K562 (cell line): Measurements from ENCODE around the gene KIF1A. TPM values are rescaled to one million over a fixed set of nuclear protein-coding genes. Genes with fewer than 3 reads are reported as not detected.

Experiments used
- ATAC-seq: fragments of 200-7000 bp; cut with Tn5 transposase; 3 replicates; pipeline ENCODE4 v1.9.1; 2020; ENCODE audit warnings: moderate library complexity
- BruUV-seq: library from RNA; stranded (reverse); fragments of 400-500 nt; replicated peaks from 2 replicates; lab custom pipeline; 2021; lab: Mats Ljungman, UMichigan
- CTCF ChIA-PET: fragments of 300-600 bp; formaldehyde crosslinking; extraction: SDS; loops from one replicate; lab custom pipeline; 2021; ENCODE audit warnings: low intra/inter-chr PET ratio; lab: Yijun Ruan, JAX
- POLR2A ChIA-PET: fragments of 300-600, 350-650 bp; sonication (Branson Sonifier 250); formaldehyde crosslinking; extraction: SDS; loops from one replicate; lab custom pipeline; 2021; ENCODE audit warnings: antibody characterized with exemption, inconsistent platforms; lab: Yijun Ruan, JAX
- DNase-seq, 4 experiments: peaks; one replicate each; pipeline versions ENCODE4 v3.0.0 to v3.0.0-alpha.2; 2011 to 2018; ENCODE audit warnings: low spot score in 3 of 4, mixed read lengths in 3 of 4; ENCODE audit errors: extremely low read depth in 1 of 4
- FAIRE-seq: peaks from 2 replicates; lab custom pipeline; 2011; peaks lifted over from hg19 to GRCh38; lab: Jason Lieb, UNC
- H2AFZ ChIP-seq: 2 replicates; pipeline ENCODE4 v1.6.0; 2011; ENCODE audit warnings: low read depth, low read length, control low read depth, inconsistent platforms
- H3K27ac ChIP-seq: fragments of 200-600 bp; 3 replicates; pipeline ENCODE4 v1.8.0; 2011; ENCODE audit warnings: low read depth, mild to moderate bottlenecking, control low read depth, inconsistent platforms, low read length, moderate library complexity, mixed read lengths; ENCODE audit errors: extremely low read depth
- H3K27me3 ChIP-seq, 2 experiments: fragments of 300-600 bp in 1 of 2; 2 replicates in 1 of 2; 3 replicates in 1 of 2; pipeline versions ENCODE4 v1.6.0 to v1.8.0; 2011; ENCODE audit warnings: inconsistent platforms in 2 of 2, low read length in 2 of 2, mild to moderate bottlenecking in 1 of 2, mixed read lengths in 1 of 2, moderate library complexity in 1 of 2; ENCODE audit not compliant: control insufficient read depth in 2 of 2, insufficient read depth in 2 of 2
- H3K36me3 ChIP-seq: fragments of 300-600 bp; 3 replicates; pipeline ENCODE4 v1.8.0; 2011; ENCODE audit warnings: mild to moderate bottlenecking, low read length, inconsistent platforms; ENCODE audit not compliant: control insufficient read depth, insufficient read depth
- H3K4me1 ChIP-seq, 2 experiments: fragments of 200-600 bp in 1 of 2; replicated peaks in 1 of 2; 2 replicates in 1 of 2; 3 replicates in 1 of 2; pipeline versions ENCODE4 v1.5.1 to v1.8.0; 2011; ENCODE audit warnings: inconsistent platforms in 2 of 2, low read length in 2 of 2, mild to moderate bottlenecking in 1 of 2, mixed read lengths in 1 of 2, moderate library complexity in 1 of 2; ENCODE audit not compliant: control insufficient read depth in 2 of 2, insufficient read depth in 2 of 2
- H3K4me2 ChIP-seq: 2 replicates; pipeline ENCODE4 v1.6.1; 2011; ENCODE audit warnings: low read length, control low read depth, inconsistent platforms, mixed read lengths; ENCODE audit not compliant: insufficient read depth
- H3K4me3 ChIP-seq: fragments of 200-600 bp; sonication (generic), shearing (Covaris generic); 2 replicates; pipeline ENCODE4 v1.5.1; 2016; ENCODE audit warnings: control low read depth, inconsistent platforms
- H3K79me2 ChIP-seq: fragments of 200-600 bp; 3 replicates; pipeline ENCODE4 v1.8.0; 2011; ENCODE audit warnings: low read length, inconsistent platforms; ENCODE audit not compliant: control insufficient read depth, insufficient read depth
- H3K9ac ChIP-seq, 2 experiments: 2 replicates each; pipeline versions ENCODE4 v1.6.0 to v1.6.1; 2011; ENCODE audit warnings: low read depth in 2 of 2, low read length in 2 of 2, control low read depth in 1 of 2, inconsistent platforms in 1 of 2, mild to moderate bottlenecking in 1 of 2, mixed read lengths in 1 of 2; ENCODE audit not compliant: insufficient read depth in 1 of 2
- H3K9me1 ChIP-seq: one replicate; pipeline ENCODE4 v1.6.0; 2011; ENCODE audit warnings: inconsistent platforms, mild to moderate bottlenecking, low read length, moderate library complexity; ENCODE audit not compliant: control insufficient read depth, insufficient read depth
- H3K9me3 ChIP-seq: replicated peaks from 2 replicates; pipeline ENCODE4 v1.5.1; 2011; ENCODE audit warnings: low read depth, low read length, inconsistent platforms; ENCODE audit not compliant: control insufficient read depth, insufficient read depth
- H4K20me1 ChIP-seq: replicated peaks from 2 replicates; pipeline ENCODE4 v1.6.1; 2011; ENCODE audit warnings: low read length, inconsistent platforms, mixed read lengths; ENCODE audit not compliant: control insufficient read depth, insufficient read depth
- ATF1 ChIP-seq, 2 experiments: fragments of 450-650 bp in 1 of 2; IDR thresholded peaks; 2 replicates each; pipeline ENCODE4 v1.6.1; 2016; ENCODE audit warnings: missing compliant biosample characterization in 1 of 2, missing genetic modification characterization in 1 of 2
- CHD2 ChIP-seq: IDR thresholded peaks from 2 replicates; pipeline ENCODE4 v1.6.1; 2011; ENCODE audit warnings: low read depth, low read length
- CREB1 ChIP-seq, 2 experiments: sonication (generic) in 1 of 2; formaldehyde crosslinking in 1 of 2; IDR thresholded peaks; 2 replicates each; pipeline versions ENCODE4 v1.6.1 to v1.8.0; 2012 to 2022; ENCODE audit warnings: inconsistent platforms in 1 of 2, mild to moderate bottlenecking in 1 of 2, missing genetic modification reagents in 1 of 2, moderate library complexity in 1 of 2
- CREM ChIP-seq: IDR thresholded peaks from 2 replicates; pipeline ENCODE4 v1.6.1; 2014; ENCODE audit warnings: antibody characterized with exemption, low read depth
- ELK1 ChIP-seq: sonication (generic); formaldehyde crosslinking; IDR thresholded peaks from 2 replicates; pipeline ENCODE4 v1.8.1; 2022; ENCODE audit warnings: missing genetic modification reagents
- ETV6 ChIP-seq, 3 experiments: fragments of 150-350 bp in 1 of 3; sonication (generic) in 1 of 3; formaldehyde crosslinking in 1 of 3; IDR thresholded peaks; 2 replicates each; pipeline versions ENCODE4 v1.6.1 to v1.8.0; 2014 to 2022; ENCODE audit warnings: borderline replicate concordance in 2 of 3, low read depth in 2 of 3, antibody characterized with exemption in 1 of 3, low read length in 1 of 3, mild to moderate bottlenecking in 1 of 3, missing genetic modification reagents in 1 of 3
- KDM1A ChIP-seq, 2 experiments: fragments of 450-650 bp; IDR thresholded peaks; 2 replicates each; pipeline ENCODE4 v1.6.1; 2016; ENCODE audit warnings: mild to moderate bottlenecking in 2 of 2
- MBD2 ChIP-seq: sonication (generic); IDR thresholded peaks from 2 replicates; pipeline ENCODE4 v1.6.1; 2016; ENCODE audit warnings: low read depth, borderline replicate concordance
- SMAD4 ChIP-seq: fragments of 250-450 bp; sonication (Bioruptor Pico); conservative IDR thresholded peaks from 2 replicates; pipeline ENCODE4 v1.8.0; 2021; ENCODE audit warnings: inconsistent platforms, mild to moderate bottlenecking, moderate library complexity
- SMC3 ChIP-seq: conservative IDR thresholded peaks from 2 replicates; pipeline ENCODE4 v1.6.1; 2011; ENCODE audit warnings: low read depth, low read length, improper control_type of control experiment; ENCODE audit not compliant: insufficient read depth
- THRAP3 ChIP-seq: fragments of 450-650 bp; IDR thresholded peaks from 2 replicates; pipeline ENCODE4 v1.6.1; 2016; ENCODE audit warnings: mild to moderate bottlenecking, inconsistent platforms, borderline replicate concordance
- TOE1 ChIP-seq, 2 experiments: fragments of 450-650 bp in 1 of 2; sonication (generic) in 1 of 2; formaldehyde crosslinking in 1 of 2; IDR thresholded peaks; 2 replicates each; pipeline versions ENCODE4 v1.7.1 to v1.8.0; 2016 to 2022; ENCODE audit warnings: borderline replicate concordance in 2 of 2, mild to moderate bottlenecking in 2 of 2, antibody characterized with exemption in 1 of 2, inconsistent platforms in 1 of 2, low read depth in 1 of 2, missing genetic modification reagents in 1 of 2, moderate library complexity in 1 of 2
- ZNF282 ChIP-seq: sonication (generic); formaldehyde crosslinking; IDR thresholded peaks from 2 replicates; pipeline ENCODE4 v1.8.1; 2023; ENCODE audit warnings: missing genetic modification reagents
- ZNF431 ChIP-seq: sonication (generic); formaldehyde crosslinking; IDR thresholded peaks from 2 replicates; pipeline ENCODE4 v1.8.0; 2022; ENCODE audit warnings: mild to moderate bottlenecking, missing genetic modification reagents
- WGBS: fragments of 100-300 bp; shearing (Covaris generic); methylation state at CpG from one replicate; pipeline ENCODE4 v1.1.6; 2016; ENCODE audit warnings: low coverage, mixed read lengths; ENCODE audit not compliant: insufficient coverage; ENCODE audit errors: missing lambda C conversion rate; 5-methylcytosine and 5-hydroxymethylcytosine counted together
- in situ Hi-C: fragments of 300-500 bp; cut with MboI; formaldehyde crosslinking; loops from 4 replicates; pipeline ENCODE4 v1.15.0; 2018; ENCODE audit warnings: inconsistent platforms, mixed read lengths
- intact Hi-C: fragments of 100-400 bp; cut with micrococcal nuclease; formaldehyde crosslinking; loops from 2 replicates; pipeline ENCODE4 v1.14.2; 2022
- polyA plus RNA-seq, 8 experiments: library from polyadenylated mRNA; depleted of rRNA in 4 of 8; stranded (reverse) in 5 of 8; unstranded in 3 of 8; fragments of >200 nt; fragmentation: Nextera tagmentation in 2 of 8; fragmentation: Illumina TruSeq in 1 of 8; extraction: Ambion mirVana in 2 of 8; extraction: Trizol in 1 of 8; gene quantifications; 2 replicates each; pipeline versions ENCODE4 v1.2.1 to v1.2.3, GENCODE V29; 2011 to 2014; ENCODE audit warnings: inconsistent platforms in 1 of 8, missing spikeins in 1 of 8
- total RNA-seq, 7 experiments: library from RNA; depleted of rRNA in 6 of 7; stranded (reverse); fragments of >200 nt in 6 of 7; fragmentation: Illumina TruSeq in 2 of 7; extraction: Trizol in 2 of 7; gene quantifications; 2 replicates each; pipeline versions ENCODE4 v1.2.1 to v1.2.3, GENCODE V29; 2011 to 2021; ENCODE audit warnings: low replicate concordance in 1 of 7

The KIF1A gene
- total and polyA plus RNA-seq, 9 of the 15 experiments (the other 6 are each of a cell fraction or from before 2014, with no cell fraction given) = 0.07 to 1.4 (median 0.45) TPM; not detected in 2

GRCh38 chr2:240728827-240729226 lies 91.2 kb downstream of the KIF1A start:
- no peak for TF ChIP-seq MBD2
- no peak for TF ChIP-seq ETV6 (IDR thresholded peaks at IDR 0.05; ENCODE audit: borderline replicate concordance in 1 of 2, low read depth in 2 of 2, low read length in 1 of 2)
- no peak for TF ChIP-seq ETV6 (CRISPR knock-in tag; IDR thresholded peaks at IDR 0.05; ENCODE audit: borderline replicate concordance)
- TF ChIP-seq ZNF282 = no peak
- TF ChIP-seq CREM = peak; percentile 65
- TF ChIP-seq ATF1 (CRISPR knock-in tag; IDR thresholded peaks at IDR 0.05) = no peak
- TF ChIP-seq ATF1 (tag; IDR thresholded peaks at IDR 0.05) = peak; percentile 32; the same call in 1 of the 2 replicates
- no peak for TF ChIP-seq TOE1 (IDR thresholded peaks at IDR 0.05; ENCODE audit: borderline replicate concordance)
- TF ChIP-seq TOE1 (CRISPR knock-in tag; IDR thresholded peaks at IDR 0.05; ENCODE audit: borderline replicate concordance, low read depth) = no peak
- peak in 1 of 2 experiments; percentile 31; a peak in 1 of 4 replicates for TF ChIP-seq KDM1A (IDR thresholded peaks at IDR 0.05)
- no peak for TF ChIP-seq CHD2
- TF ChIP-seq THRAP3 = no peak
- no peak for TF ChIP-seq SMC3
- no peak for TF ChIP-seq SMAD4 (CRISPR knock-in tag)
- no peak for TF ChIP-seq ELK1 (CRISPR knock-in tag)
- peak; percentile 33; the same call in 1 of the 2 replicates for TF ChIP-seq CREB1 (IDR thresholded peaks at IDR 0.05)
- TF ChIP-seq CREB1 (CRISPR knock-in tag; IDR thresholded peaks at IDR 0.05) = peak; percentile 51; the same call in 1 of the 2 replicates
- TF ChIP-seq ZNF431 = no peak
- intact Hi-C loops = no loop called here
- FAIRE-seq (no peak), DNase-seq (no peak), ATAC-seq (no peak)
- Histone ChIP-seq H3K4me1 (no peaks in the 10 kb centered on the region), H3K27ac (no peak overlapping the region), H4K20me1 (no peaks in the 10 kb centered on the region), H3K36me3 (no peaks in the 10 kb centered on the region), H3K9me3 (no peaks in the 10 kb centered on the region), H3K27me3 (peaks cover 0 to 45% of the 10 kb centered on the region in 2 experiments; a peak in 3 of 5 replicates), H3K4me3 (no peak overlapping the region), H3K9ac (no peak overlapping the region), H2AFZ (no peak overlapping the region), H3K4me2 (no peak overlapping the region), H3K9me1 (no peaks in the 10 kb centered on the region), H3K79me2 (no peaks in the 10 kb centered on the region)
- POLR2A ChIA-PET = interaction anchor here (0.7 kb wide), 1 partner anchor 325 kb away, joined by 3 read pairs; no protein-coding TSS in a partner anchor
- 0% methylated on average over 7 of the region's 7 CpGs for WGBS
- no TSS peak for BruUV-seq
- in situ Hi-C loops = no loop called here
- CTCF ChIA-PET = no interaction called here
